H1 (cell line): Measurements from ENCODE around the gene TEKTIP1.

Source experiments
- CTCF ChIP-seq, 3 experiments: IDR thresholded peaks; 1 replicate in 2 of 3; 2 replicates in 1 of 3; pipeline versions ENCODE4 v1.5.1 to v1.6.1; 2011; ENCODE audit warnings: low read length in 3 of 3, mild to moderate bottlenecking in 3 of 3, inconsistent platforms in 2 of 3, low read depth in 1 of 3, moderate library complexity in 1 of 3; ENCODE audit not compliant: insufficient read depth in 1 of 3; ENCODE audit errors: control extremely low read depth in 1 of 3
- EZH2 ChIP-seq: fragments of 200-600 bp; sonication (generic); IDR thresholded peaks from 2 replicates; pipeline ENCODE4 v1.7.1; 2012; ENCODE audit warnings: low read depth, mild to moderate bottlenecking, moderate library complexity, low read length, inconsistent platforms; ENCODE audit not compliant: severe bottlenecking
- JUN ChIP-seq: IDR thresholded peaks from 2 replicates; pipeline ENCODE4 v1.6.1; 2011; ENCODE audit warnings: low read depth, mild to moderate bottlenecking, improper control_type of control experiment, low read length
- POLR2A ChIP-seq, 2 experiments: IDR thresholded peaks; 1 replicate in 1 of 2; 2 replicates in 1 of 2; pipeline ENCODE4 v1.6.1; 2011; ENCODE audit warnings: low read depth in 2 of 2, low read length in 2 of 2, mild to moderate bottlenecking in 2 of 2; ENCODE audit errors: control extremely low read depth in 1 of 2
- POLR2AphosphoS5 ChIP-seq: IDR thresholded peaks from 2 replicates; pipeline ENCODE4 v1.6.1; 2011; ENCODE audit warnings: low read depth, low read length
- SIX5 ChIP-seq: IDR thresholded peaks from 2 replicates; pipeline ENCODE4 v1.6.1; 2011; ENCODE audit warnings: mild to moderate bottlenecking, low read depth, low read length
- SUZ12 ChIP-seq: fragments of 200-600 bp; sonication (generic); IDR thresholded peaks from 2 replicates; pipeline ENCODE4 v1.6.1; 2012; ENCODE audit warnings: mild to moderate bottlenecking, inconsistent platforms, low read length, moderate library complexity, mixed read lengths
- TF ChIP-seq, protein P1 (sequence below): IDR thresholded peaks from 2 replicates; pipeline ENCODE4 v1.6.1; 2011; ENCODE audit warnings: low read length, improper control_type of control experiment
- TF ChIP-seq, protein P2 (sequence below): IDR thresholded peaks from 2 replicates; pipeline ENCODE4 v1.6.1; 2012; ENCODE audit warnings: inconsistent platforms

- no peak for TF ChIP-seq EZH2
- TF ChIP-seq POLR2A (IDR thresholded peaks at IDR 0.05; ENCODE audit: control extremely low read depth in 1 of 2, low read depth in 2 of 2, low read length in 2 of 2), result no peak
- TF ChIP-seq, protein P1, sequence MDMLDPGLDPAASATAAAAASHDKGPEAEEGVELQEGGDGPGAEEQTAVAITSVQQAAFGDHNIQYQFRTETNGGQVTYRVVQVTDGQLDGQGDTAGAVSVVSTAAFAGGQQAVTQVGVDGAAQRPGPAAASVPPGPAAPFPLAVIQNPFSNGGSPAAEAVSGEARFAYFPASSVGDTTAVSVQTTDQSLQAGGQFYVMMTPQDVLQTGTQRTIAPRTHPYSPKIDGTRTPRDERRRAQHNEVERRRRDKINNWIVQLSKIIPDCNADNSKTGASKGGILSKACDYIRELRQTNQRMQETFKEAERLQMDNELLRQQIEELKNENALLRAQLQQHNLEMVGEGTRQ, result no peak
- TF ChIP-seq, protein P2, sequence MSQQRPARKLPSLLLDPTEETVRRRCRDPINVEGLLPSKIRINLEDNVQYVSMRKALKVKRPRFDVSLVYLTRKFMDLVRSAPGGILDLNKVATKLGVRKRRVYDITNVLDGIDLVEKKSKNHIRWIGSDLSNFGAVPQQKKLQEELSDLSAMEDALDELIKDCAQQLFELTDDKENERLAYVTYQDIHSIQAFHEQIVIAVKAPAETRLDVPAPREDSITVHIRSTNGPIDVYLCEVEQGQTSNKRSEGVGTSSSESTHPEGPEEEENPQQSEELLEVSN, result no peak
- no peak for TF ChIP-seq CTCF (IDR thresholded peaks at IDR 0.05; ENCODE audit: control extremely low read depth in 1 of 3, insufficient read depth in 1 of 3, low read depth in 1 of 3, low read length in 3 of 3)
- no peak for TF ChIP-seq SIX5
- no peak for TF ChIP-seq JUN
- TF ChIP-seq SUZ12, result no peak
- TF ChIP-seq POLR2AphosphoS5, result no peak
These were observed 37.2 kb upstream of the TEKTIP1 start for GRCh38 chr19:3501780-3502179.
